A172 (cell line): ENCODE measurements around the gene ZNF710. TPM values are rescaled to one million over a fixed set of nuclear protein-coding genes. Genes with fewer than 3 reads are reported as not detected.

Experiments used
- DNase-seq: peaks from one replicate; pipeline ENCODE4 v3.0.0-alpha.2; 2015; ENCODE audit warnings: low spot score
- total RNA-seq: library from RNA; depleted of rRNA; stranded (reverse); fragments of >200 nt; shearing (Covaris generic); gene quantifications from 2 replicates; pipeline ENCODE4 v1.2.3, GENCODE V29; 2014

ZNF710 gene
- total RNA-seq, 1 experiment from 2014 or later = 6.2 TPM

DNA sequence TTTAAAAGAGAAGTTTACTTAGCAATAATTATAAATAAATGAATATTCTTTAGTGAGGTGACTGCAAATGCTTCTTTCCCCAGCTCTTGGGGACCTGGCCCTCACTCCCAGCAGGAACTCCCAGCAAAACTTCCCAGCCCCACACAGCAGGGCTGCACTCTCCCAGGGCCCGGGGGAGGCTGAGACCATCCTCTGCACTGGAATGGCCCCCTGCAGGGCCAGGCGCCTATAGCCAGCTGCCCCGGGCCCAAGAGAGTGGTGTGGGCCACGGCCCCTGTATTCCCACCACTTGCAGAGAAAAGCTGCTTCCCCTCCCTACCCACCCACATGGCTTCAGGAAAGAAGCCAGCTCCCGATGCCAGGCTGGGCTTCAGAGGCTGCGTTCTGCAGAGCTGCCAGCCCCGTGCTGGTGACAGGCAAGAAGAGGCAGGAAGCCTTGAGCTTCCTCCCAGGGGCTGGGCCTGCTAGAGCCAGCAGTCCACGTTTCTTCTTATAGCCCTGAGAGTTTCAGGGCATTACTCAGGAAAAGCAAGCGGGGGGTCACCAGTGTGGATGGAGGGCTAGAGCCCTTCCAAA lies 81.1 kb downstream of the ZNF710 start:
- no peak for DNase-seq

DNA sequence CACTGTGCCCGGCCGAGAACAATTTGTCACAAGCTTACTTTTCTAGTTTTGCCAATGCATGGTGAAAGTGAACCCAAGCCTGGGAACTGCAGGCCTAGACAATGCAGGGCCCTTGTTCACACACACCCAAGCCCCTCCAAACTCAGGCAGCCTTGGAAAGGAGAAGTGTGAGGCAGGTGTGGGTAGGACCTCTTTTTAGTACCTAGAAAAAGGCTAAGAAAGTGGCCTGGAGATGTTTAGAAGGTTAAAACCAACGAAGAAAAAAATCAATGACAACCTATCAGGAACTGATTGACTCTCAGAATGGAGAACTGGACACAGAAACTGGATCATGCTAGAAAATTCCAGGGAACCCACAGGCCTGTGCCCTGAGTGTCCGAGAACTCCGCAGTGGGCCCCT lies 82.3 kb downstream of the ZNF710 start:
- DNase-seq = no peak

DNA sequence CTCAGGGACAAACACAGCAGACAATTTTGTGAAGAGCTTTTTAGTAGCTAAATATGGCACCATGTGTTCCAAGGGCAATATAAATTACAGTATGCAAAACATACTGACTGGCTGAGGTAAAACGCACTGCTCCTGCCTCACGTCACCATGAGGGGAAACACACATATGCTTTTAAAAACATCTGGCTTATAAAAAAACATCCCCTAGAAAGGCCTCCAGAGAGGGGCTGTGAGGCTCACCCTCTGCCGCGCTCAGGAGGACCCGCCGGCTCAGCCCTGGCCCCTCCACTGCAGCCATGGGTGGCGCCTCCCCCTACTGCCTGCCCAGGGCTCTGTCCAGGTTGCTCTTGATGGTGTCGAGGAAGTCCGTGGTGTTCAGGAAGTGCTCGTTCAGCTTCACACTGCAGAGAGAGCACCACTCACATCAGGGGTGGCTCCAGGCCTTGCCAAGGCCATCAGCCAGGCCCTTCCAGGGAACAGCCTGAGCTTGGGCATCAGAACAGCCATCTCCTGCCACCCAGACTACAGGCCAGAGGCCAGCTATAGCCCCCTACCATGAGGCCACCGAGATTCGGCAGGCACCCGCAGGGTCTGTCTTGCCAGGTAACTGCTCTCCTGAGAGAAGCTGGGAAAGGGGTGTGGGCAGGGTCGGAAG lies 83.0 kb downstream of the ZNF710 start:
- DNase-seq = no peak

DNA sequence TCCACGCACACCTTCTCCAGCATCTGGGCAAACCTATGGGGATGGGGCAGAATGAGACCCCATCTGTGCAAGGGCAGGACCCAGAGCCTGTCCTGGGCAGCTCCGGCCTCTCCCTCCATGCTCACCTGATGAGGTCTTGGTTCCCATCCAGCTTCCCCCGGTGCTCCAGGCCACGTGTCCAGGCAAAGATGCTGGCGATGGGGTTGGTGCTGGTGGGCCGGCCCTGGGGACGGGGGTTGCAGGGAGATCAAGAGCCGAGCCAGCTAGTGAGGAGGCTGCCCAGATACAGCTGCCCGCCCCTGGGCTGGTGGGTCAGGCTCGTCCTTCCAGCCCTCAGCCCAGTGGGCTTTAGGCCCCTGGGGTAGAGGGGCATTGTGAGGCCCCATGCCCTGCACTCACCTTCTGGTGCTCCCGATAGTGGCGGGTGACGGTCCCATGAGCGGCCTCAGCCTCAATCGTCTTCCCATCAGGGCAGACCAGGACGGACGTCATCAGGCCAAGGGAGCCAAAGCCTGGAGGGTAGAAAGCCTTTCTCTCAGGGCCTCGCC lies 83.8 kb downstream of the ZNF710 start:
- DNase-seq = no peak

DNA sequence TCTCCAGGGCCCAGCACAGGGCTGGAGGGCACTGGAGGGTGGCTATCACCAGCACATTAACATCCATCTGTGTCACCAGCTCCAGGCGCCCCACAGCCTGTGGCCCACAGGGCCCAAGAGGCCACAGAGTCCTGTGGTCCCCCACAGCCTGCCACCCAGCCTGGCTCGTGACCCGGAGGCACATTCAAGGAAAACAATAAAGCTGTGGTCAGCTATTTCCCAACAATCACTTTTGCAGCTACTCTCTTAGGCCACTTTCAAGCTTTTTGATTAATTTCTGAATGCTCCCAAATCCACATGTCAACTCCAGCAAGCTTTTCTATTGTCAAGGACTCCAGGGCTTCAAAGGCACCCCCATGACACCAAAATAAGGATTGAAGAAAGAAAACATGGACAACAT lies 84.4 kb downstream of the ZNF710 start:
- no peak for DNase-seq

DNA sequence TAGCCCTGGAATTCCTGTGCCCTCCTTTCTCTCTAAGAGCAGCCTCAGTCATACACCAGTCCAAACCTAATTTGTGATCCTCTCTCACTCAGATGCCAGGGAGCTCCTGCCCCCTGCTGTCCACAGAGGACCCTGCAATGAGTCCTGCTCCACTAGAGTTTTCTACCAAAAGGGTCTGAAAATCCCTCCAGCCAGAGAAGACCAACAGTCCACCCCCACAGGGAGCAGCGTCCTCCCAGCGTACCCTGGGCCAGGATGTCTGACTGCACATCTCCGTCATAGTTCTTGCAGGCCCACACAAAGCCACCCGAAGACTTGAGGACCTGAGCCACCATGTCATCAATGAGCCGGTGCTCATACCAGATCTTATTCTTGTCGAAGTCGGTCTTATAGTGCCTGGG lies 85.7 kb downstream of the ZNF710 start:
- peak; percentile 29 for DNase-seq

DNA sequence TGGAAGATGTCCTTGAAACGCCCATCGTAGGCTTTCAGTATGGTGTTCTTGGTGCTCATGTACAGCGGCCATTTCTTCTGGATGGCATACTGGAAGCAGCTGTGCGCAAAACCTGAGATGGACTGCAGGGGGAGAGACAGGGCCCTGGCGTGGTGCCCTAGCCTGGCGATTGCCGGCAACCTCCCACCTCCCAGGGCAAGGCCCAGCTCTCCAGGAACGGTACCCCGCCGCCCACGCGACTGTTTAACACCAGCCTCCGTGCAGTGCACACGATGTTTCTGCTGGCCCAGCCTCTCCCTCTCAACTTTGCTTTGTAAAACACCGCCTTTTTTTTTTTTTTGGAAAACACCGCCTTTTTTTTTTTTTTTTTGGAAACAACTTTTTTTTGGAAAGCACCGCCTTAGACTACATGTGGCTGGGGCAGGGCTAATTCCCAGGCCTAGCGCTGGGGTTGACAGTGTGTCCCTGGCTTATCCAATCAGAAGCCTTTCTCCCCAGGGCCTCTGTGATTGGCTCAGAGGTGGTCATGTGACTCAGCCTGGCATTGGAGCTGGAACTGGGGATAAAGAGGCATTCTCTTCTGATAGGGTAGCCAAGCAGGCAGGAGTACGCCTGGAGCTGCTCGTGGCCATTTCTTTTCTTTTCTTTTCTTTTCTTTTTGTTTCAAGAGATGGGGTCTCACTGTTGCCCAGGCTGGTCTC lies 86.5 kb downstream of the ZNF710 start:
- DNase-seq = peak; percentile 42

DNA sequence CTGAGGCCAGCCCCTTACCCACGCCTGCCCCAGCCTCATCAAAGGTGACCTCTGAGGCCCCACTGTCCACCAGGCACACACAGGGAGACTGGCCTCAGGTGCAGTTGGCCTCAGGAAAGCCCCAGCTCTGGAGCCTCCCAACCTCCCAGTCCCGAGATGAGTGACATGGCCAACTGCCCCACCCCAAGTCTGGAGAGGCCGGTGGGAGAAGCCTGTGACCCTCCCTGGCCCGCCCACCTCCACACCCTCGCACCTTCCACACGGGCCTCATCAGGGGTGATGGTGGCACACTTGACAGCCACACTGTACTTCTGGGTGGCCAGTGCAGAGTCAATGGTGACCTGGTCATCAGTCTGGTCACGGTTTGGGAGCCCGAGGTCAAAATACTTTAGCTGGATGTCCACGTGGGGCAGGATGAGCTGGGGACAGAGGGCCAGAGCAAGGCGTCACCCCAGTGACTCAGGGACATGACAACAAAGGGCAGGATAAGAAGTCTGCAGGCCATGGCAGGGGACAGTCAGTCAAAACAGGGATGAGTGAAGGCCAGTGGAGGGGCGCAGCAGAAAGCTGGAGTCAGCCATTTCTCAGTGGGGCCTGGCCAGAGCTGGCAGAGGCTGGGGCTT lies 89.2 kb downstream of the ZNF710 start:
- DNase-seq = no peak

DNA sequence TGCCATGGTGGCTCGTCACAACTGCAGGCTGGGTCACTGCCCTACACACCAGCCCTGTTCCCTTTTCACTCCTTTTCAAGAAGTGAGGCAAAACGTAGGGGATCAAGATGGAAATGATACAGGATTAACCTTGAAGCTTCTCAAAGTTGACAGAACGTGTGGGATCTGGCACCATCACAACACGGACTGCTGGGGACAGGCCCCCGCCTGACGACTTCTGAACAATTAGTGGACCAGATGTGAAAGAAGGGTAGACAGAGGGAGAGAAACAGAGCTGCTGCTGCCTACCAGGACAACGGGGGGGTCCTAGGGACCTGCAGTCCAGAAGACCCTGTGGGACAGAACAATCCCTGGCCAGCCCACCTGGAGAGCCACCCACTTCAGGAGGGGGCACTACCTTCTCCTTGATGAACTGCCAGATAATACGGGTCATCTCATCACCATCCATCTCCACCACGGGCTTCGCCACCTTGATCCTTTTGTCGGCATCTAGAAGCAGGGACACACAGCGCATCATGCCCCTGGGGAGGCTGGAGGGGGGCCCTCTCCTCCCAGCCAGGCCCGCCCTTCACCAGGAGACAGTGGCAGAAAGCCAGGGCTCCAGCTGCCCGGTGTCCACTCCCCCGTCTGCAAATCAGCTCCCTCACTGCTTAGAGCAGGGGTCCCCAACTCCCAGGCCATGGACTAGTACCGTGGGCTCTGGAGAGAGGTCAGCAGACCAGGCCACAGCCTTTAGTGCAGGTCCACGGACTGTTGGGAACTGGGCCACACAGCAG lies 90.2 kb downstream of the ZNF710 start:
- DNase-seq = no peak

DNA sequence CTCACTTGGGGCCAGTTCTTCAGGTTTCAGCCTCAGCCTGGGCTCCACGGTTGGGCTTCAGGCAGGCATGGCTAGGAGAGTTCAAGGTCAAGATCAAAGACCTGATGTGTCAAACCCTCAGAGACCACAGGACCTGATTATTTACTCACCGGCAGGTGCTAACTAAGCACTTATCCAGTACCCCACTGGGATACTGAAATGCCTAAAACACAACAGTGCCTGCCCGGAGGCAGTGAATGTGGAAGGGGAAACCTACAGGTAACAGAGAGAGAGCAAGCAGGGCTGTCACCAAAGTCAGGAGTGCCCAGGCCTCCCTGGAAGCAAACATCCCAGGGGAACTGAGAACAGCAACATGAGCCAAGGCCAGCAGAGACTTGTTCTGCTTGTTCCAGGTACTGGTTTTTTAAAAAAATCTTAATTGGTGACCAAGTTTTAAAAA lies 94.4 kb downstream of the ZNF710 start:
- DNase-seq = no peak

DNA sequence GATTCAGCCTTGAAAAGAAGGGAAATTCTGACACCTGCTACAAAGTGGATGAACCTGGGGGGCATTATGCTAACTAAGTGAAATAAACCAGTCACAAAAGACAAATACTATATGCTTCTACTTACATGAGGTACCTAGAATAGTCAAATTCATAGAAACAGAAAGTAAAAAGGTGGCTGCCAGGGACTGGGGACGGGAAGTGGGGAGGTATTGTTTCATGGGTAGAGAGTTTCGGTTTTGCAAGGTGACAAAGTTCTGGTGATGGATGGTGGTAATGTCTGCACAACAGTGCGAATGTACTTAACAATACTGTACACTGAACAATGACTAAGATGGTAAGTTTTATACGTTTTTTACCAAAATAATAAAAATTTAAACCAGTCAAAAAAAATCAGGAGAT lies 96.4 kb downstream of the ZNF710 start:
- DNase-seq = no peak

DNA sequence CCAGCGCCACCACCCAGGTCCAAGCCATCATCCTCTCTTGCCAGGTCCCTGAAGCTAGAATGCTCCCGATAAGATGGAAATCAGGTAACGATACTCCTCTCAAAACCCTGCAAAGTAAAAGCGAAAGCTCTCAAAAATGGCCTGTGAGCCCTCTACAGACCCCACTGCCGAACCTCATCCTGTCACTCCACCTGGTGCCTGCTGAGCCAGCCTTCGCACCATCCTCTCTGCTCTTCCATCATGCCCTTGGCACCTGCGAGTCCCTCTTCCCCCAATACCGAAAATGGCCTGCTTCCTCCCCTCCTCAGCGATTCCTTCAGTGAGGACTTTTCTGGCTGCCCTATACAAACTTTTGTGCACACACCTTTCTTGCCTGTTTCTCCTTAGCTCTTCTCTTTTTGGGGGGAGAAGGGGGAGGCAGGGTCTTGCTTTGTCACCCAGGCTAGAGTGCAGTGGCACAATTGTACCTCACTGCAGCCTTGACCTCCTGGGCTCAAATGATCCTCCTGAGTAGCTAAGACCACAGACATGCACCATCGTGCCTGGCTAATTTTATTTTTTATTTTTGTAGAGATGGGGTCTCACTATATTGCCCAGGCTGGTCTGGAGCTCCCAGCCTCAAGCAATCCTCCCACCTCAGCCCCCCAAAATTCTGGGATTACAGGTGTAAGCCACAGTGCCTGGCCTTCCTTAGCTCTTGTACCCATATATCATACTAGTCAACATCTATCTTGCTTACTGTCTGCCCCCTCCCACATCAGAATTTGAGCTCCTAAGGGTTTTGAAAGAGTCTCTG lies 98.1 kb downstream of the ZNF710 start:
- DNase-seq = no peak

DNA sequence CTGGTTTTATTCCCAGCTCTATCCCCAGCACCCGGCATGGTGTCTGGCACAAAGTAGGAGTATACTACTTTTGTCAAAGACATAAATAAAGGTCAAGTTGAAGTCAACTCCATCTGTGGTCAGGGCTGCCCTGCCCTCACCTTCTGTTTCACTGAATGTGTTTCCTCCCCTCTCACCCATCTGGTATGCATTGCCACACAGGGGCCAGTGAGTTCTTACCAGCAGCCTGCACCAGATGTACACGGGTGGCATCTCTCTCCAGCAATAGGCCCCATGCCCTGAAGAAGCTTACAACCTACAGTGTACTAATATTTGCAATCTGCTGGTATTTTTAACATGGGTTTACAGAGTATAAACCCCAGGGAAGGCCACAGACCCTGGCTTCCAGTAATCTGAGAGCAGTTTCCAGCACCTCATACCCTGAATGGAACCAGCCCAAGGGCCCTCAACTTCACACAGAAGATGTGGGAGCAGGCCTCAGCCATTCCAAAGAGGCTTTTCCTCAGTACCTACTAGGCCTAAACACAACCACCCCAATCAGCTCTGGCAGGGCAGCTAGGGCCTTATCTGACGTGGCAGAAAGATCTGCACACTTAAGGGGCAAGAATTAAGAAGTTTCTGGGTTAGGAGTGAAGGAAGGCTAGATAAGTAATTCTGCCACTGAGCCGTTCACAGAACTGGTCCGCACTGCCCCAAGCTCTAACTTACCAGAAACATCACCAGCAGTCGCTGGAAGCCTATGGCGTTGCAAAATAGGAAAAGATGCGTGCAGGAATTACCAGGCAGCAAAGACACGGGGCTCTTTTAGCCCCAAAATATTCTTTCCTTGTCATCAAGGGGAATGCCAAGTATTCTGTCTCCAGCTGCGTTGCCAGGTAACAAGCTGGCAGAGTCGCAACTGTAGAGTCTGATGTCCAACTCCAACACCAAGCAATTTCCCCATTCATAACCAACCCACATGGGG lies 99.0 kb downstream of the ZNF710 start:
- peak; percentile 40 for DNase-seq

DNA sequence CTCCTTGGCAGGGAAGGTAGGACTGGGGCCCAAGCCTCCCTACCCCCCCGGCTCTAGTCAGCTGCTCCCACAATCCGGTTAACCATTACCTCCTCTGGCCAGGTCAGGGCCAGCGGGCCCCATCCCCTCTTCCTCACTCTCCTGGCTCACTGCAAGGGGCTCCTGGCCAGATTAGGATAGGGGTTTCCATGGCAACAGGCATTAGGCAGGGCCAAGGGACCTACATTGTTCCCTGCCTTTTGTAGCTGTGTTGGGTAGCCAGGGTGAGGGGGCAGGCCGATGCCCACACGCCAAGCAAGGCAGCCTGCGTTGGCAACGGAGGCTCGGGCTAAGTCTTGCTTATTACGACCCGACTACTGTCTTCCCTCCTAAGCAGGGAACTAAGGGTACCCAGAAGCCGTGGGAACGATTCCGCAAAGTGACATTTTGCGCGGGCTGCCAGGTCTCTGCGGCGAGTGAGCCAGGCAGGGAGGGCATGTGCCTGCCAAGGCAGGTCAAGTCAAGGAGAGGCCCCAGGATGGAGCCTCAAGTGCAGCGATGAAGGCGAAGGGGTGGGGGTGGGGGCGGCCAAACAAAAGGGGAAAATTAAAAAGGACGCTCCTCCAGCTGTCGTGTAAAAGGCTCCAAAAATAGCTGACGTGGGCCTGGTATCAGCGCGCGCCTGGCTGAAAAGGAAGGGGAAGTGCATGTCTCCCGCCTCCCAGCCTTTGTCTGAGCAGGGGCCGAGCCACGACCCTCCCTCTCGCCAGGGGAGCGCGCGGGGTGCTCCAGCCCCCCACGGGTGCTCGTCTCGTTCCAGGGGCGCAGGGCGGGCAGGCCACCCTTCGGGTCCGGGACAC lies 100.2 kb downstream of the ZNF710 start:
- no peak for DNase-seq

DNA sequence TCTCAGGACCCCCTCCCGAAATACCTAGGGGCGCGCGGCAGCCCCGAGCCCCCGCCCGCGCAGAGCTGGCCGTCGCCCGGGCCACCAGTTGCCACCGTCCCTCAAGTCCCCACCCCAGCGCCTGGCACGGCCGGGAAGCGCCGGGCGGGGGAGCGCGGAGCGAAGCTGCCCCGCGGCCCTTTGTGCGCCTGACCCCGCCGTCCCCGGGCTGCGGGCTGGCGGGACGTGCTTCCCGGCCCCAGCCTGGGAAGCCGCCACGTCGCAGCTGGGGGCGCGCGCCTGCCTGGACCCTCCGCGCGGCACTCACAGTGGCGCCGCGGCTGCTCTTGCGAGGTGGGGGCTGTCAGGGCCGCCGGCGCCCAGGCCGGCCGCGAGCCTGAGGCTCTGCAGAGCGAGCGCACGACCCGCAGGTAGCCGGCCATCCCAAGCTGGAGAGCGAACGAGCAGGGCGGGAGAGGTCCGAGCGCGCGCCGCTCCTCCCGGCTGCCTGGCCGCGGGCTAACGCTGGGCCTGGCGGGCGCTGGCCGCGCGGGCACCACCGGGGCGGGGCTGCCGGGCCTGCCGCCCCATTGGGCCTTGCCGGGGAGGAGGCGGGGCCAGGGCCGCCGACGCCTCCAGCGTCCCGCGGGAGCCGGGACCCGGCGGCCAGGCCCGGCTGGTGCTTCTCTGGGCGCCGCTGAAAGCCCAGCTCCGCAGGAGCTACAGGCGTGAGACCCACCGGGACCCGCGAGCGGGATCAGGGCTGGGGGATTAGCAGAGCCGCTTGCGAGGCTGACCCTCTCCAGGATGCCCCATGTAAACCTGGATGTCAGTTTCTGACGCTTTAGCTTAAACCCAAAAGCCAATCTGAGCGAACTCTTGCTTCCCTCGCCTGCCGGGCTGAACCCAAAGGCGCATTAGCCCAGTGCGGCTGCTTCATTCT lies 101.1 kb downstream of the ZNF710 start, which contains the start of gene IDH2:
Gene IDH2, minus strand, starts transcription at position 500 of the 922 bp plus-strand sequence. Its CDS starts 78 bp downstream, at position 422.
- peak; percentile 44 for DNase-seq

DNA sequence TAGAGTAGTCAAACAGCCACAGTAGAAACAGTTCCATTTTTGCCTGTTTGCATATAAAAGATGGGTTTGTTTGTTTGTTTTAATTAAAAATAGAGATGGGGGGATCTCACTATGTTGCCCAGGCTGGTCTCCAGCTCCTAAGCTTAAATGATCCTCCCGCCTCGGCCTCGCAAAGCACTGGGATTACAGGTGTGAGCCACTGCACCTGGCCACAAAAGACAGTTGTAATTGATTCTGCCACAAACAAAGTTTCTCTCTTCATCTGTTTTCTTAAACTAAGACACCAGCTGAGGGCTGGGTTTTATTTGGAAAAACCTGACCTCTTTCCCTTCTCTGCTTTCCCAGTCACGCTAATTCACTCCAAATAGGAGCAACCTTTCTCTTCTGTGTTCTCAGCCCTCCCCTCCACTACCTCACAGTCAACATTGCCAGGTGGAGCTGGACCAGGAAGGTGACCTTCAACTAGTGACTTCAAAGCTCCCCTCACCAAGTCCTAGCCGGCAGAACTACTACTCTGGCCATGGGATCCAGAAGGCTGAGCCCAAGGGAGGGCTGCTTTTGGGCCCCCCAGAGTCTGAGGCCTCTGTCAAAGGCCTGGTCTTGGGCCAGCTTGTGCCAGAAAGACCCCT lies 102.7 kb downstream of the ZNF710 start:
- DNase-seq = no peak

DNA sequence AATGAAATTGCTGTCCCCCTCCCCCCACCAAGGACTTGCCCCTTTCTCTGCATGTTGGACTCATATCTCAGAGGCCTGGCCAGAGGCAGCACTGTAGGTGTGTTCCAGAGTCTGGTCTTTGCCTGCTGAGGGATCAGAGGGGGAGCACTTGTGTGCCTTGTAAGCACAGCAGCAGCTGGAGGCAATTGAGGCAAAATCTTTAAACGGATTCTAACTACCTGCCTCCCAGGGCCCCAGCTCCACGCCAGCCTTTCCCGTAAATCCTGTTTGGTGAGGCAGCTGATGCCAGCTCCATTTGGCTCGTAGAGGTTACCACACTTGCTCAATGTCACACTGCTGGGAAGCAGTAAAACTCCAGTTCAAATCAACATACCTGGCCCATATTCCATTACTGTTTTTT lies 103.4 kb downstream of the ZNF710 start:
- DNase-seq = no peak
